CD4-positive, alpha-beta T cell treated with Interleukin-12 subunit alpha and Interleukin-12 subunit beta, for 1 hour (primary cell): ENCODE results near the gene OTOF.

Experiments used
- DNase-seq: peaks from one replicate; pipeline ENCODE4 v3.0.0-alpha.2; 2020

The OTOF gene

GRCh38 chr2:26444236-26444635 lies 33.7 kb downstream of the OTOF start:
- DNase-seq = no peak

GRCh38 chr2:26442707-26443106 lies 35.2 kb downstream of the OTOF start:
- no peak for DNase-seq

- DNase-seq = no peak
These were observed 35.6 kb downstream of the OTOF start for GRCh38 chr2:26442301-26442700.

- DNase-seq = no peak
These were observed 39.0 kb downstream of the OTOF start for GRCh38 chr2:26438926-26439325.

GRCh38 chr2:26438526-26438925 lies 39.4 kb downstream of the OTOF start:
- no peak for DNase-seq

- no peak for DNase-seq
These were observed 42.8 kb downstream of the OTOF start for GRCh38 chr2:26435106-26435505.

GRCh38 chr2:26432859-26433258 lies 45.1 kb downstream of the OTOF start:
- no peak for DNase-seq

- DNase-seq = no peak
These were observed 45.6 kb downstream of the OTOF start for GRCh38 chr2:26432363-26432762.

GRCh38 chr2:26430826-26431225 lies 47.1 kb downstream of the OTOF start:
- DNase-seq = no peak

- no peak for DNase-seq
These were observed 47.9 kb downstream of the OTOF start for GRCh38 chr2:26429779-26430578.

GRCh38 chr2:26428846-26429245 lies 49.1 kb downstream of the OTOF start:
- no peak for DNase-seq

- DNase-seq = no peak
These were observed 53.7 kb downstream of the OTOF start for GRCh38 chr2:26424221-26424620.

- no peak for DNase-seq
These were observed 54.2 kb downstream of the OTOF start for GRCh38 chr2:26423750-26424149.

GRCh38 chr2:26422947-26423629 lies 54.8 kb downstream of the OTOF start:
- no peak for DNase-seq

- DNase-seq = no peak
These were observed 56.0 kb downstream of the OTOF start for GRCh38 chr2:26421961-26422360.

GRCh38 chr2:26414311-26414710 lies 63.6 kb downstream of the OTOF start:
- no peak for DNase-seq

- DNase-seq = no peak
These were observed 65.7 kb downstream of the OTOF start for GRCh38 chr2:26412091-26412673.

GRCh38 chr2:26411419-26411818 lies 66.5 kb downstream of the OTOF start:
- no peak for DNase-seq

GRCh38 chr2:26410764-26411243 lies 67.1 kb downstream of the OTOF start:
- no peak for DNase-seq

- no peak for DNase-seq
These were observed 68.1 kb downstream of the OTOF start for GRCh38 chr2:26409785-26410184.

- DNase-seq = no peak
These were observed 70.4 kb downstream of the OTOF start for GRCh38 chr2:26407526-26407925.
